Measurements from ENCODE around the gene HIBADH. TPM values are rescaled to one million over a fixed set of nuclear protein-coding genes. Genes with fewer than 3 reads are reported as not detected.

The HIBADH gene
- total and polyA plus RNA-seq, 2 of the 4 experiments (the other 2 are of a cell fraction), result 36.6 to 52.5 TPM

DNA sequence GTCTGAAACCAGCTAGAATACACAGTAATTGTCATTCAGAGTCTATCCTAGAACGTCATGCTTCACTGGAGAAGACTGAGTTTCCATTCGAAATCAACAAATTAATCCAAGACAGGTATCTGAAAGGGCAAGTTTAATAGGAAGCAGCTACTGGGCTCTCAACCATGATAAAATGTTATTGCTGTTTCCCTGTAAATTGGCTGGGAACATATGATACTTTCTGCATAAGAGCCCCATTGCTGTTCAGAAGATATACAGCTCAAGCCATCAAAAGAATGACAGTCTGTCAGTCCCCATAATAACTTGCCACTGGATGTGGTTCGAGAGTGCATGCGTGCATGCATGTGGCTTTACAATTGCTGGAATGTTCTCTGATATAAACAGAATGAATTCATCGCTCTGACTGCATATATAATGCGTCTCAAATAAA lies 129.0 kb downstream of the HIBADH start:
- no TSS peak for BruUV-seq (replicated peaks)
- no peak overlapping the region for H2AK9ac ChIP-seq (replicated peaks; ENCODE audit: low read depth, low read length, poor library complexity)
- H4K8ac ChIP-seq (ENCODE audit: low read depth in 2 of 2, low read length in 2 of 2), result no peak overlapping the region; a peak in 1 of 4 replicates
- WGBS, 2 experiments (ENCODE audit: extremely low coverage in 2 of 2, insufficient read length in 1 of 2), result no CpG with 5 or more reads among the region's 6 CpGs
- ATAC-seq (ENCODE audit: low read depth) (peak; percentile 55), DNase-seq (no peak)
- H3K4ac ChIP-seq (ENCODE audit: low read depth, low read length), result no peak overlapping the region
- no peak overlapping the region for H3K56ac ChIP-seq (ENCODE audit: extremely low read depth, insufficient read depth, low read length)
- no peak overlapping the region for H2BK15ac ChIP-seq (ENCODE audit: low read depth, low read length)
- H3K23ac ChIP-seq (ENCODE audit: low read depth, low read length), result no peak overlapping the region
- peak overlapping the region; percentile 25; the same call in 1 of the 2 replicates for H2BK120ac ChIP-seq (ENCODE audit: low read depth, low read length)
- no peaks in the 10 kb centered on the region for H3K79me1 ChIP-seq (ENCODE audit: low read depth in 1 of 2, low read length in 2 of 2)
- H4K5ac ChIP-seq (ENCODE audit: low read depth, low read length), result no peak overlapping the region
- no peaks in the 10 kb centered on the region for H4K20me1 ChIP-seq (ENCODE audit: insufficient read depth, low read length)
- H3K27ac ChIP-seq (ENCODE audit: insufficient read depth, low read length), result no peak overlapping the region
- no peak overlapping the region for H3K9ac ChIP-seq (ENCODE audit: low read depth, low read length)
- H2AK5ac ChIP-seq (ENCODE audit: low read depth, low read length), result no peak overlapping the region
- CTCF ChIA-PET, result no interaction called here
- H3K4me3 ChIP-seq (ENCODE audit: insufficient read depth, low read depth, low read length), result no peak overlapping the region
- H3K36me3 ChIP-seq (ENCODE audit: control insufficient read depth, insufficient read depth, low read length), result 0 out of 2 replicates have a peak, but pooled peaks cover under 1% of the 10 kb centered on the region
- in situ Hi-C loops (cut with MboI; ENCODE audit: low sequenced_read_pairs) (no loop called here), dilution Hi-C loops (cut with HindIII; ENCODE audit: low sequenced_read_pairs, unreplicated experiment) (no loop called here), intact Hi-C loops (cut with micrococcal nuclease) (no loop called here)
- no peak overlapping the region for H2BK20ac ChIP-seq (ENCODE audit: low read depth, low read length)
- no peak overlapping the region for H2BK5ac ChIP-seq (ENCODE audit: low read depth, low read length, poor library complexity, severe bottlenecking)
- H4K91ac ChIP-seq (ENCODE audit: insufficient read depth, low read depth, low read length), result no peak overlapping the region
- H3K14ac ChIP-seq (replicated peaks; ENCODE audit: low read depth, low read length), result 0 out of 2 replicates have a peak overlapping the region, but pooled peaks have one; percentile 5
- peak overlapping the region; percentile 49 for H3K4me2 ChIP-seq (ENCODE audit: low read depth, low read length)
- peak overlapping the region; percentile 83 for H3K18ac ChIP-seq (ENCODE audit: low read depth, low read length)
- peaks cover 3% of the 10 kb centered on the region; the same call in 1 of the 2 replicates for H3K9me1 ChIP-seq (ENCODE audit: insufficient read depth, low read length)
- POLR2A ChIA-PET (ENCODE audit: unreplicated experiment), result no interaction called here
- no peak overlapping the region for H2AFZ ChIP-seq (replicated peaks; ENCODE audit: low read length, poor library complexity)
- H3K4me1 ChIP-seq (ENCODE audit: control insufficient read depth, insufficient read depth, low read length), result peaks cover 11% of the 10 kb centered on the region
- H3K27me3 ChIP-seq (ENCODE audit: control insufficient read depth, insufficient read depth, low read length), result no peaks in the 10 kb centered on the region
- TF ChIP-seq, protein P1, sequence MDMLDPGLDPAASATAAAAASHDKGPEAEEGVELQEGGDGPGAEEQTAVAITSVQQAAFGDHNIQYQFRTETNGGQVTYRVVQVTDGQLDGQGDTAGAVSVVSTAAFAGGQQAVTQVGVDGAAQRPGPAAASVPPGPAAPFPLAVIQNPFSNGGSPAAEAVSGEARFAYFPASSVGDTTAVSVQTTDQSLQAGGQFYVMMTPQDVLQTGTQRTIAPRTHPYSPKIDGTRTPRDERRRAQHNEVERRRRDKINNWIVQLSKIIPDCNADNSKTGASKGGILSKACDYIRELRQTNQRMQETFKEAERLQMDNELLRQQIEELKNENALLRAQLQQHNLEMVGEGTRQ (IDR thresholded peaks at IDR 0.05; ENCODE audit: low read depth, low read length), result no peak
- TF ChIP-seq SMC3 (IDR thresholded peaks at IDR 0.05; ENCODE audit: low read depth, low read length), result no peak
- TF ChIP-seq RCOR1 (IDR thresholded peaks at IDR 0.05; ENCODE audit: insufficient replicate concordance, low read length), result no peak
- TF ChIP-seq MAZ (IDR thresholded peaks at IDR 0.05; ENCODE audit: borderline replicate concordance, low read depth, low read length), result no peak
- TF ChIP-seq RAD21 (IDR thresholded peaks at IDR 0.05; ENCODE audit: low read length), result no peak
- no peak for TF ChIP-seq POLR2A (IDR thresholded peaks at IDR 0.05; ENCODE audit: low read depth, low read length)
- no peak for TF ChIP-seq CHD1 (IDR thresholded peaks at IDR 0.05; ENCODE audit: low read depth, low read length)
- no peaks in the 10 kb centered on the region for H3K9me3 ChIP-seq (ENCODE audit: control insufficient read depth, insufficient read depth, low read length)

Measured in IMR-90 (cell line).